Thoracic aorta (tissue), 2 donors: Measurements from ENCODE around the gene LPIN2. TPM values are rescaled to one million over a fixed set of nuclear protein-coding genes. Genes with fewer than 3 reads are reported as not detected.

Experiments used
- ATAC-seq: fragments of 150-250 bp; one replicate; pipeline ENCODE4 v1.8.0; 2017; ENCODE audit warnings: low read depth; ENCODE audit not compliant: insufficient number of reproducible peaks, low FRiP score
- DNase-seq: peaks from one replicate; pipeline ENCODE4 v3.0.0-alpha.2; 2020; ENCODE audit warnings: low spot score
- H3K27ac ChIP-seq, 2 donors: fragments of 200-600 bp; sonication (generic); 1 replicate in 1 of 2; 2 replicates in 1 of 2; pipeline ENCODE4 v1.5.1; 2016; ENCODE audit warnings: mild to moderate bottlenecking in 2 of 2, moderate library complexity in 2 of 2
- H3K27me3 ChIP-seq: fragments of 200-600 bp; sonication (generic); replicated peaks from 2 replicates; pipeline ENCODE4 v1.6.0; 2016; ENCODE audit warnings: mild to moderate bottlenecking; ENCODE audit not compliant: insufficient read depth
- H3K36me3 ChIP-seq: fragments of 200-600 bp; sonication (generic); one replicate; pipeline ENCODE4 v1.5.1; 2016
- H3K4me1 ChIP-seq, 2 donors: fragments of 200-600 bp; sonication (generic); 1 replicate in 1 of 2; 2 replicates in 1 of 2; pipeline versions ENCODE4 v1.5.1 to v1.6.0; 2016; ENCODE audit warnings: low read depth in 2 of 2, mild to moderate bottlenecking in 1 of 2; ENCODE audit not compliant: control insufficient read depth in 1 of 2
- H3K4me3 ChIP-seq: fragments of 200-600 bp; sonication (generic); 2 replicates; pipeline ENCODE4 v1.5.1; 2016; ENCODE audit warnings: mild to moderate bottlenecking
- H3K9me3 ChIP-seq: fragments of 200-600 bp; sonication (generic); 2 replicates; pipeline ENCODE4 v1.5.1; 2016
- total RNA-seq, 2 donors: library from RNA; depleted of rRNA; stranded (reverse); fragments of >200 nt; gene quantifications; one replicate each; pipeline versions ENCODE4 v1.1.0 to v1.2.3, GENCODE V29; 2016
- TF ChIP-seq, protein P1 (sequence below): fragments of 200-600 bp; sonication (generic); IDR thresholded peaks from one replicate; pipeline ENCODE4 v1.5.1; 2019; ENCODE audit warnings: antibody characterized with exemption

LPIN2 gene
- total RNA-seq, 2 donors from 2014 or later = 30.6 to 42.3 TPM

DNA sequence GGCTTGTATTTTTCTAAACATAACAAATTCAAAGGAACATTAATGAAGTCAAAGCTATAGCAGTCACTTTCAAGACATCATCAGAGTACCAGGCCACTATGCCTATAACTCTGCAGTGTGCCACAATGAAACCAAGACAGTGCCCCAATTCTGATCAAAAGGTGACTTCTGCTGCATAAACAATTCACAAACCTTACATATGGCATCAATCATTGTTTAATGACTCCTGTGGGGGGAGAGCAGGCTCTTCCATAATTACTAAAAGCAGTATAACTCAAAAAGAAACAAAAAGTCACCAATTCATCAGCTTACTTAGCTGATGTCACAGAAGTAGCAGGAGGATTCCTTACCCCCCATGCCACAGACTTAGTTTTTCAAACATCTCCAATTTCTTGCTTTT lies 15.5 kb downstream of the LPIN2 start:
- DNase-seq = no peak
- ATAC-seq = no peak
- Histone ChIP-seq H3K9me3 (no peaks in the 10 kb centered on the region), H3K27ac (peak overlapping the region; percentile 82 to 93), H3K27me3 (no peaks in the 10 kb centered on the region), H3K4me1 (peaks cover 50 to 75% of the 10 kb centered on the region in 2 donors), H3K36me3 (no peaks in the 10 kb centered on the region), H3K4me3 (peak overlapping the region; percentile 27)
- TF ChIP-seq, protein P1, sequence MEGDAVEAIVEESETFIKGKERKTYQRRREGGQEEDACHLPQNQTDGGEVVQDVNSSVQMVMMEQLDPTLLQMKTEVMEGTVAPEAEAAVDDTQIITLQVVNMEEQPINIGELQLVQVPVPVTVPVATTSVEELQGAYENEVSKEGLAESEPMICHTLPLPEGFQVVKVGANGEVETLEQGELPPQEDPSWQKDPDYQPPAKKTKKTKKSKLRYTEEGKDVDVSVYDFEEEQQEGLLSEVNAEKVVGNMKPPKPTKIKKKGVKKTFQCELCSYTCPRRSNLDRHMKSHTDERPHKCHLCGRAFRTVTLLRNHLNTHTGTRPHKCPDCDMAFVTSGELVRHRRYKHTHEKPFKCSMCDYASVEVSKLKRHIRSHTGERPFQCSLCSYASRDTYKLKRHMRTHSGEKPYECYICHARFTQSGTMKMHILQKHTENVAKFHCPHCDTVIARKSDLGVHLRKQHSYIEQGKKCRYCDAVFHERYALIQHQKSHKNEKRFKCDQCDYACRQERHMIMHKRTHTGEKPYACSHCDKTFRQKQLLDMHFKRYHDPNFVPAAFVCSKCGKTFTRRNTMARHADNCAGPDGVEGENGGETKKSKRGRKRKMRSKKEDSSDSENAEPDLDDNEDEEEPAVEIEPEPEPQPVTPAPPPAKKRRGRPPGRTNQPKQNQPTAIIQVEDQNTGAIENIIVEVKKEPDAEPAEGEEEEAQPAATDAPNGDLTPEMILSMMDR = no peak

DNA sequence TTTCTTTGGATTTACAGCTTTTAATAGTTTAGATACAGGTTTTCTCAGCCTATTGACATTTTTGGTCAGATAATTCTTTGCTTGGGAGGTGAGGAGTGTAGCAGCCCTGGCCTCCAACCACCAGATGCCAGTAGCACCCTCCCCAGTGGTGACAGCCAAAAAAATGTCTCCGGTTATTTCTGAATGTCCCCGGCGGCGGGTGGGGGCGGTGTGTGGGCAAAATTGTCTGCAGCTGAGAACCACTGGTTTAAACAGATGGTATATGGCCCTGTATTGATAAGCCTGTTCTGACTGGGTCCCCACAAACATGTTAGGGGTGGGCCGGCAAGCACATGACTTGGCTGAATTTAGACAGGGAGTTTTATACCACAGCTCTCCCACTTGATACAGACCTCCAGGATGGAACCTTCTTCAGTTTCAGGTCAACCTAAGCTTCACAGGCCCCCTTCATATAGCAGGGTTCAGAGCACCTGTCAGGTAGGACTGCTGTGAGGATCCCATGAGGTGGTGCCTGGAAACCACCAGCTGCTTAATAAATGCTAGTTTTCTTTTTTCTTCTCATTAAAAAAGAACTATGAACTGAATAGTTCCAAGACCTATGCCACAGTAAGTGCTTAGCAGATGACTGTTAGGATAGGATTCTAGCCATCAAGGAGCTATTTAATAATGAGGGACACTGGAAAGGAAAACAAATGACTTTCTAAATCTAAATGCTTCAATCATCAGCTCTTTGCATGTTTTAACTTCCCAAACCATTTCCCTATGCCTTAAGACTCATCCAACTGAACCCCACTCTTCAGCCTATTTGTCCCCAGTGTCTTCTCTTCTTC lies 18.1 kb downstream of the LPIN2 start:
- Histone ChIP-seq H3K27me3 (no peaks in the 10 kb centered on the region), H3K27ac (peak overlapping the region; percentile 58 to 79), H3K4me1 (peaks cover 50 to 66% of the 10 kb centered on the region in 2 donors), H3K36me3 (no peaks in the 10 kb centered on the region), H3K9me3 (no peaks in the 10 kb centered on the region), H3K4me3 (peak overlapping the region; percentile 34)
- TF ChIP-seq, protein P1 = peak; percentile 58
- no peak for ATAC-seq
- DNase-seq = no peak

DNA sequence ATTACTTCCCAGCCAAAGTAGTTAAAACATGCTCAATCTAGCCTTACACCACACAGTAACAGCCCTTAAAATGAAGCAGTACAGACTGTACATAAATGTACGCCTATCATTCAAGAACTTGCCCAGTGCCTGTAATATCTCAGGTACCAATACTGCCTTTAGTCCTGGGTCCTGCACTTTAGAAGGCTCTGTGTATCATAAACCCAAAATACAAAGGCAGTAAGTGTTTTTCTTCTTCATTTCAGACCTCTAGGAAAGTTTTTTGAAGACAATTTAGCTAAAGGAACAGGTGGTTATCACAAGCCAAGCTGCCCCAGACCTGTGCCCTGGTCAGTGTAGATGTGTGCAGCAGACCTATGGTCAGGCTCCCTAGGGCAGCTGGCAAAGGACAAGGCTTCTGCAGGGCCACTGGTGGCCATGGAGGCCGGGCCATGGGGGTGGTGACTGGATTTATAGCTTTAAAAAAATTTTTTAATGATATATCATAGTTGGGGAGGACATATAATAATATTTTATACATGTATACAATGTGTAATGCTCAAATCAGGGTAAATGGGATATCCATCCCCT lies 18.8 kb downstream of the LPIN2 start:
- TF ChIP-seq, protein P1 = no peak
- no peaks in the 10 kb centered on the region for H3K9me3 ChIP-seq
- H3K27ac ChIP-seq = peak overlapping the region; percentile 58 to 79
- DNase-seq (no peak), ATAC-seq (no peak)
- peaks cover 45 to 58% of the 10 kb centered on the region in 2 donors for H3K4me1 ChIP-seq
- no peaks in the 10 kb centered on the region for H3K36me3 ChIP-seq
- no peaks in the 10 kb centered on the region for H3K27me3 ChIP-seq
- H3K4me3 ChIP-seq = no peak overlapping the region

DNA sequence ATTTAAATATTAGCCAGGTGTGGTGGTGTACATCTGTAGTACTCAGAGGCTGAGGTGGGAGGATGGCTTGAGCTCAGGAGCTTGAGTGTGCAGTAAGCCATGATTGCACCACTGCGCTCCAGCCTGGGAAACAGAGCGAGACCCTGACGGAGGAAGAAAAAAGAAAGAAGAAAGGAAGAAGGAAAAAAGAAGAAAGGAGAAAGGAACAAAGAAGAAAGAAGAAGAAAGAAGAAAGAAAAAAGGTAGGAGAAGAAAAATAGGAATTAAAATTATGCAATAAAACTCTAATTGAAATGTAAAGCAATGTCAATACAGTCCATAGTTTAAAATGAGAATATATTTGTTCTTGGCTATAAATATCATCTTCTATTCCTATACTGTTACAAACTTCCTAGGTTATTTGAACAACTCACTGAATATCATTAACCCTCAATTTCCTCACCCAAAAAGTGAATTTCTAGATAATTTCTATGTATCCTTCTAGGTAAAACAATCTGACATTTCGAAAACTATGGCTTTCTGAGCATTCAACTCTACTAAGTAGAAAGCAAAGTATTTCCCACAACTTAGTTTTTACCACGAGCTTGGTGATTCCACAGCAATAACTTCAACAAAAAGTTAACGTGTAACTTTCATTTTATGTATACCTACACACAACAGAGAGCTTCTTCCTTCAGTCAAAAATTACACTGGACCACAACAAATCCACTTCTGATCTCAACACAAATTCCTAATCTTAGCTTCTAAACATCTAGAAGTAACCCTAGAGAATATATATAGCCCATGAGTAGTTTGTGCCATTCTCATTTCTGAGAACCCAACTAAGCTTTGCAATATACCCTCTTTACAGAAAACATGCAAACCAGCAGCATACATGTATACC lies 19.7 kb downstream of the LPIN2 start:
- TF ChIP-seq, protein P1 = no peak
- ATAC-seq = no peak
- Histone ChIP-seq H3K27me3 (no peaks in the 10 kb centered on the region), H3K36me3 (no peaks in the 10 kb centered on the region), H3K9me3 (no peaks in the 10 kb centered on the region), H3K4me3 (no peak overlapping the region), H3K4me1 (peaks cover 41 to 50% of the 10 kb centered on the region in 2 donors), H3K27ac (peak overlapping the region; percentile 58 to 79)
- no peak for DNase-seq
